GM12878 (cell line): ENCODE data around the gene BMP7. TPM values are rescaled to one million over a fixed set of nuclear protein-coding genes. Genes with fewer than 3 reads are reported as not detected.

ENCODE experiments used
- ATAC-seq: fragments of 200-7000 bp; cut with Tn5 transposase; 3 replicates; pipeline ENCODE4 v1.9.1; 2020; ENCODE audit warnings: mild to moderate bottlenecking, moderate library complexity
- BruUV-seq: library from RNA; stranded (reverse); fragments of 400-500 nt; replicated peaks from 2 replicates; lab custom pipeline; 2021; lab: Mats Ljungman, UMichigan
- CTCF ChIA-PET: fragments of 300-600 bp; sonication (Branson Sonifier 250); formaldehyde crosslinking; extraction: SDS; loops from one replicate; lab custom pipeline; 2021; ENCODE audit warnings: inconsistent platforms; lab: Yijun Ruan, JAX
- POLR2A ChIA-PET: fragments of 350-600 bp; formaldehyde crosslinking; extraction: SDS; loops from one replicate; lab custom pipeline; 2021; ENCODE audit warnings: inconsistent platforms; lab: Charles Lee
- RAD21 ChIA-PET: fragments of 300-600 bp; sonication (Branson Sonifier 250); formaldehyde crosslinking; loops from one replicate; lab custom pipeline; 2023; ENCODE audit warnings: antibody characterized with exemption; ENCODE audit not compliant: unreplicated experiment; lab: Charles Lee
- SMC1A ChIA-PET: fragments of 300-600 bp; sonication (Branson Sonifier 250); formaldehyde crosslinking; loops from one replicate; lab custom pipeline; 2023; ENCODE audit not compliant: unreplicated experiment, uncharacterized antibody; lab: Charles Lee
- DNase-seq: peaks from one replicate; pipeline ENCODE4 v3.0.0-alpha.2; 2011; ENCODE audit warnings: low read depth, low spot score
- FAIRE-seq: peaks from 3 replicates; lab custom pipeline; 2011; peaks lifted over from hg19 to GRCh38; lab: Jason Lieb, UNC
- H2AFZ ChIP-seq: 2 replicates; pipeline ENCODE4 v1.6.0; 2011; ENCODE audit warnings: low read depth, low read length, control low read depth; ENCODE audit not compliant: control insufficient read depth
- H3K27ac ChIP-seq: 2 replicates; pipeline ENCODE4 v1.5.1; 2011; ENCODE audit warnings: control low read depth; ENCODE audit not compliant: control insufficient read depth, insufficient read depth
- H3K27me3 ChIP-seq, 2 experiments: replicated peaks in 1 of 2; 2 replicates each; pipeline versions ENCODE4 v1.6.0 to v1.6.1; 2011; ENCODE audit warnings: low read length in 1 of 2; ENCODE audit not compliant: control insufficient read depth in 2 of 2, insufficient read depth in 2 of 2
- H3K36me3 ChIP-seq, 2 experiments: 2 replicates each; pipeline ENCODE4 v1.5.1; 2011; ENCODE audit warnings: low read length in 1 of 2; ENCODE audit not compliant: control insufficient read depth in 2 of 2, insufficient read depth in 2 of 2
- H3K4me1 ChIP-seq: 2 replicates; pipeline ENCODE4 v1.6.1; 2011; ENCODE audit warnings: mild to moderate bottlenecking, low read length, moderate library complexity, mixed read lengths; ENCODE audit not compliant: control insufficient read depth, insufficient read depth
- H3K4me2 ChIP-seq: 2 replicates; pipeline ENCODE4 v1.6.0; 2011; ENCODE audit warnings: control low read depth; ENCODE audit not compliant: control insufficient read depth, insufficient read depth
- H3K4me3 ChIP-seq: fragments of 200-600 bp; sonication (generic); 2 replicates; pipeline ENCODE4 v1.5.1; 2016
- H3K79me2 ChIP-seq: 2 replicates; pipeline ENCODE4 v1.6.0; 2011; ENCODE audit warnings: low read length; ENCODE audit not compliant: control insufficient read depth, insufficient read depth
- H3K9ac ChIP-seq: 2 replicates; pipeline ENCODE4 v1.8.0; 2011; ENCODE audit warnings: low read length, control low read depth, mixed read lengths; ENCODE audit not compliant: control insufficient read depth, insufficient read depth
- H3K9me3 ChIP-seq: replicated peaks from 3 replicates; pipeline ENCODE4 v1.5.1; 2011; ENCODE audit warnings: mild to moderate bottlenecking, low read length; ENCODE audit not compliant: control insufficient read depth, insufficient read depth
- H4K20me1 ChIP-seq: 2 replicates; pipeline ENCODE4 v1.6.0; 2011; ENCODE audit not compliant: control insufficient read depth, insufficient read depth
- CBX3 ChIP-seq: fragments of 200-600 bp; sonication (generic); IDR thresholded peaks from 2 replicates; pipeline ENCODE4 v1.6.1; 2016; ENCODE audit warnings: low read depth, borderline replicate concordance
- EGR1 ChIP-seq, 2 experiments: IDR thresholded peaks; 1 replicate in 1 of 2; 2 replicates in 1 of 2; pipeline ENCODE4 v1.6.1; 2011 to 2012; ENCODE audit warnings: low read depth in 2 of 2, low read length in 2 of 2, borderline replicate concordance in 1 of 2, mild to moderate bottlenecking in 1 of 2, moderate library complexity in 1 of 2
- EZH2 ChIP-seq: IDR thresholded peaks from 2 replicates; pipeline ENCODE4 v1.6.1; 2012; ENCODE audit warnings: low read depth, mild to moderate bottlenecking, control low read depth, inconsistent platforms, low read length, borderline replicate concordance; ENCODE audit not compliant: control insufficient read depth
- NFYA ChIP-seq: IDR thresholded peaks from 2 replicates; pipeline ENCODE4 v1.6.1; 2011; ENCODE audit warnings: low read depth, mild to moderate bottlenecking, low read length, improper control_type of control experiment, borderline replicate concordance
- PAX8 ChIP-seq: fragments of 450-650 bp; IDR thresholded peaks from 2 replicates; pipeline ENCODE4 v1.6.1; 2017; ENCODE audit warnings: mild to moderate bottlenecking, moderate library complexity
- PBX3 ChIP-seq: IDR thresholded peaks from 2 replicates; pipeline ENCODE4 v1.6.1; 2011; ENCODE audit warnings: mild to moderate bottlenecking, low read depth, low read length, moderate library complexity; ENCODE audit not compliant: insufficient replicate concordance
- RBBP5 ChIP-seq: fragments of 200-600 bp; sonication (generic); conservative IDR thresholded peaks from 2 replicates; pipeline ENCODE4 v1.6.1; 2016
- RELA ChIP-seq: fragments of 450-650 bp; IDR thresholded peaks from 2 replicates; pipeline ENCODE4 v1.8.0; 2014; ENCODE audit warnings: borderline replicate concordance; ENCODE audit not compliant: partially characterized antibody
- RFX5 ChIP-seq: IDR thresholded peaks from 2 replicates; pipeline ENCODE4 v1.6.1; 2011; ENCODE audit warnings: low read depth, low read length, improper control_type of control experiment
- SREBF2 ChIP-seq: IDR thresholded peaks from 2 replicates; pipeline ENCODE4 v1.6.1; 2012; ENCODE audit warnings: mild to moderate bottlenecking, low read length
- ZBTB33 ChIP-seq: fragments of 450-650 bp; IDR thresholded peaks from 2 replicates; pipeline ENCODE4 v1.6.1; 2017; ENCODE audit warnings: mild to moderate bottlenecking
- WGBS: methylation state at CpG from one replicate; pipeline ENCODE4 v1.1.6; 2016; ENCODE audit warnings: low lambda C conversion rate; ENCODE audit not compliant: insufficient replicate concordance, insufficient coverage; ENCODE audit errors: missing lambda C conversion rate; 5-methylcytosine and 5-hydroxymethylcytosine counted together
- in situ Hi-C: fragments of 300-500 bp; cut with MboI; formaldehyde crosslinking; loops from 9 replicates; pipeline ENCODE4 v1.14.3; 2018; ENCODE audit warnings: mixed read lengths
- intact Hi-C: fragments of 100-400 bp; cut with micrococcal nuclease; formaldehyde crosslinking; loops from one replicate; pipeline ENCODE4 v1.14.2; 2022; ENCODE audit not compliant: unreplicated experiment
- polyA plus RNA-seq, 11 experiments: library from polyadenylated mRNA; depleted of rRNA in 4 of 11; unstranded in 6 of 11; stranded (reverse) in 5 of 11; fragments of >200 nt; fragmentation: Nextera tagmentation in 4 of 11; fragmentation: Illumina TruSeq in 1 of 11; extraction: Ambion mirVana in 4 of 11; extraction: Trizol in 1 of 11; gene quantifications; 1 replicate in 1 of 11; 2 replicates in 10 of 11; pipeline versions ENCODE4 v1.2.1 to v1.2.3, GENCODE V29; 2011 to 2016; ENCODE audit warnings: inconsistent platforms in 2 of 11, missing spikeins in 2 of 11, low read depth in 1 of 11
- total RNA-seq, 4 experiments: library from RNA; depleted of rRNA in 3 of 4; stranded (reverse); fragments of >200 nt in 3 of 4; fragmentation: Illumina TruSeq in 1 of 4; extraction: Trizol in 1 of 4; gene quantifications; 2 replicates each; pipeline versions ENCODE4 v1.2.1 to v1.2.3, GENCODE V29; 2013 to 2021

Gene BMP7
- total and polyA plus RNA-seq, 10 of the 15 experiments (the other 5 are each of a cell fraction or from before 2014, with no cell fraction given) = 0.18 to 0.51 (median 0.28) TPM; not detected in 7

GRCh38 chr20:57315976-57316480 is 49.6 kb upstream of the BMP7 start:
- POLR2A ChIA-PET = no interaction called here
- TF ChIP-seq EGR1 (IDR thresholded peaks at IDR 0.05; ENCODE audit: borderline replicate concordance in 1 of 2, low read depth in 2 of 2, low read length in 2 of 2) = no peak
- no peak for TF ChIP-seq ZBTB33
- TF ChIP-seq PAX8 = no peak
- no peak for TF ChIP-seq CBX3
- no peak for TF ChIP-seq NFYA
- TF ChIP-seq RBBP5 = no peak
- no peak for TF ChIP-seq RELA
- TF ChIP-seq RFX5 = no peak
- no peak for TF ChIP-seq EZH2
- no peak for TF ChIP-seq SREBF2
- TF ChIP-seq PBX3 = no peak
- TF ChIP-seq, all 136 proteins: peak for 0
- Histone ChIP-seq H3K9ac (no peak overlapping the region), H3K4me3 (no peak overlapping the region), H3K27me3 (peaks cover 0 to 5% of the 10 kb centered on the region in 2 experiments), H3K36me3 (no peaks in the 10 kb centered on the region), H3K4me2 (no peak overlapping the region), H3K27ac (no peak overlapping the region), H2AFZ (no peak overlapping the region), H4K20me1 (no peaks in the 10 kb centered on the region), H3K4me1 (no peaks in the 10 kb centered on the region), H3K9me3 (no peaks in the 10 kb centered on the region), H3K79me2 (no peaks in the 10 kb centered on the region)
- WGBS = 13% methylated on average over 8 of the region's 8 CpGs
- ATAC-seq (no peak), FAIRE-seq (no peak), DNase-seq (no peak)
- in situ Hi-C loops = no loop called here
- RAD21 ChIA-PET = no interaction called here
- intact Hi-C loops = no loop called here
- SMC1A ChIA-PET = no interaction called here
- BruUV-seq = no TSS peak
- CTCF ChIA-PET = no interaction called here
